GM18873 (cell line): ENCODE data around the gene CENPW.

Source experiments
- ATAC-seq: cut with Tn5 transposase; IDR thresholded peaks from one replicate; pipeline ENCODE4 v1.9.1; 2021; ENCODE audit warnings: mild to moderate bottlenecking, moderate library complexity, moderate number of reproducible peaks; ENCODE audit not compliant: unreplicated experiment, low FRiP score

The CENPW gene

GRCh38 chr6:126339796-126340609, at the start of gene CENPW:
CENPW (plus strand) TSS chr6:126340115; CDS start chr6:126340274, 159 bp downstream.
- peak; percentile 89 for ATAC-seq

GRCh38 chr6:126293891-126294524, 45.9 kb upstream of the CENPW start:
- no peak for ATAC-seq

GRCh38 chr6:126300126-126300525, 39.8 kb upstream of the CENPW start:
- no peak for ATAC-seq

GRCh38 chr6:126300735-126301134, 39.2 kb upstream of the CENPW start:
- ATAC-seq = peak; percentile 61

- ATAC-seq = no peak
These were observed 37.7 kb upstream of the CENPW start for GRCh38 chr6:126302191-126302590.

GRCh38 chr6:126307849-126308248, 32.1 kb upstream of the CENPW start:
- no peak for ATAC-seq

GRCh38 chr6:126308362-126308761, 31.6 kb upstream of the CENPW start:
- no peak for ATAC-seq

GRCh38 chr6:126312013-126312665, 27.8 kb upstream of the CENPW start:
- ATAC-seq = peak; percentile 80

GRCh38 chr6:126313941-126314340, 26.0 kb upstream of the CENPW start:
- no peak for ATAC-seq

- no peak for ATAC-seq
These were observed 21.1 kb upstream of the CENPW start for GRCh38 chr6:126318797-126319196.

GRCh38 chr6:126333729-126334128, 6.2 kb upstream of the CENPW start:
- no peak for ATAC-seq

GRCh38 chr6:126335210-126335609, 4.7 kb upstream of the CENPW start:
- ATAC-seq = no peak

- ATAC-seq = no peak
These were observed 2.6 kb upstream of the CENPW start for GRCh38 chr6:126337323-126337722.

- no peak for ATAC-seq
These were observed 1.2 kb downstream of the CENPW start for GRCh38 chr6:126341126-126341525.

GRCh38 chr6:126344181-126344580, 4.3 kb downstream of the CENPW start:
- ATAC-seq = no peak

GRCh38 chr6:126351960-126352359, 12.0 kb downstream of the CENPW start:
- no peak for ATAC-seq

- ATAC-seq = no peak
These were observed 12.6 kb downstream of the CENPW start for GRCh38 chr6:126352514-126352913.

- ATAC-seq = no peak
These were observed 16.6 kb downstream of the CENPW start for GRCh38 chr6:126356526-126356925.

- ATAC-seq = no peak
These were observed 20.1 kb downstream of the CENPW start for GRCh38 chr6:126359936-126360537.

GRCh38 chr6:126361832-126362440, 22.0 kb downstream of the CENPW start:
- no peak for ATAC-seq

- ATAC-seq = no peak
These were observed 27.9 kb downstream of the CENPW start for GRCh38 chr6:126367849-126368248.
